ENCODE data around the gene NCAM1.

DNA sequence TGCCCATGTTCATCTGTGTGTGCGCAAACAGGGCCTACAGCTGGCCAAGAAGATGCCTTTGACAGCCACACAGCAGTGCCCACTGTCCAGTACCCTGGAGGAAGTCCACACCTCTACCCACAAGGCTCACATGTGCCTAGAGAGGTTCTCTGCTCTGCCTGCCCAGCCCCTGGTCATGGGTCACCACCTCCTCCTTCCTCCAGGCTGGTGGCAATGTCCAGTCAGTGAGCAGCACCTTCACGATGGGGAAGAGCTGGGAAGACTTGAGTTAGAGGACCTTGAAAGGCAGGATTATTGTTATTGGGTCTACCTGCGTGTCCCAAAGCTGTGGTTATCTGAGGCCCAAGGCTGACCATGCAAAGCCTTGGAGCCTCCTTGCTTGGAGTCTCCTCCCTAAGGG lies 324.8 kb downstream of the NCAM1 start:
- no peak for TF ChIP-seq POLR2AphosphoS5 (IDR thresholded peaks at IDR 0.05; ENCODE audit: borderline replicate concordance, low read depth, low read length)
- TF ChIP-seq EZH2 (IDR thresholded peaks at IDR 0.05), result no peak
- no peak for TF ChIP-seq FOXP2 (optimal IDR thresholded peaks at IDR 0.05; ENCODE audit: control extremely low read depth, extremely low read length, insufficient read depth)

Measured in SK-N-MC (cell line).